Epithelial cell of proximal tubule (primary cell): ENCODE results near the gene LTB4R2. TPM values are rescaled to one million over a fixed set of nuclear protein-coding genes. Genes with fewer than 3 reads are reported as not detected.

Experiments
- DNase-seq: peaks from one replicate; pipeline ENCODE4 v3.0.0-alpha.2; 2011; ENCODE audit warnings: low read depth
- H3K4me3 ChIP-seq: 2 replicates; pipeline ENCODE4 v1.5.1; 2011; ENCODE audit warnings: low read depth, mild to moderate bottlenecking, low read length
- CTCF ChIP-seq: conservative IDR thresholded peaks from 2 replicates; pipeline ENCODE4 v1.5.1; 2012; ENCODE audit warnings: low read depth, mild to moderate bottlenecking, low read length
- total RNA-seq: library from RNA; depleted of rRNA; stranded (reverse); fragments of >200 nt; gene quantifications from 2 replicates; pipeline ENCODE4 v1.2.3, GENCODE V29; 2015

Gene LTB4R2, protein sequence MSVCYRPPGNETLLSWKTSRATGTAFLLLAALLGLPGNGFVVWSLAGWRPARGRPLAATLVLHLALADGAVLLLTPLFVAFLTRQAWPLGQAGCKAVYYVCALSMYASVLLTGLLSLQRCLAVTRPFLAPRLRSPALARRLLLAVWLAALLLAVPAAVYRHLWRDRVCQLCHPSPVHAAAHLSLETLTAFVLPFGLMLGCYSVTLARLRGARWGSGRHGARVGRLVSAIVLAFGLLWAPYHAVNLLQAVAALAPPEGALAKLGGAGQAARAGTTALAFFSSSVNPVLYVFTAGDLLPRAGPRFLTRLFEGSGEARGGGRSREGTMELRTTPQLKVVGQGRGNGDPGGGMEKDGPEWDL
- total RNA-seq = 1.3 and 2.7 TPM in 2 replicates

DNA sequence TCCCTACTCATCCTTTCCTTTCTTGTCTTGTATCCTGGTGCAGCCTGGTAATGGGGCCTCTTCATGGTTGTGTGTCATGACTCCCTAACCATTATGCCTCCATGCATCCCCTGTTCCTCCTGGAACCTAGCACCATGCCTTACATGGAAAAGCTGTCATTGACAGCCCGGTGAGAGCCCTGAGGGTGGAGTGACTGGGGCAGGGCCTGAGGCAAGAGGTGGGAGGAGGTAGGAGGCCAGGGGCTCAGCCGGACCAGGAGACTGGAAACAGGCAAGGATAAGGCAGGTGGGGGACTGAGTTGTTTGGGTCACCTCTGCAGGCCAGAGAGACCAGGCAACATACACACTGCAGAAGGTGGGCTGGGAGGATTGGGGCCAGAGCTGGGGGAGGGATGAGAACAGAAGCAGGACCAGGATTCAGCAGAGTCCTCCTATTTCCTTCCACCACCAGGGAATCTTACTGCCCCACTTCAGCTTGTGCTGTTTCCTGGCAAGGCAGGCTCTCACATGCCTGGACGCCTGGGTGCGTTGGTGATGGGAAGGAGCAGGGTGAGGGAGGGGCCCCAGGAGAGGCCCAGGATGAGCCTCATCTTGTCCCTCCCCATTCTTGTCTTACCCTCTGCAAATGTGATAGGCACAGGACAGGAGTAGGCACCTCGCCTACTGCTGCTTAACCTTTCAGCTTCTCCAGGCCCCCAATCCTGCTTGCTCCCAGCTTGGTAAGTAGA is at the start of gene LTB4R2:
TSS of gene LTB4R2 (plus strand) at position 603 of the 727 bp plus-strand sequence. CDS start 525 bp downstream, outside the sequence.
- peak within 1 kb of the TSS; percentile 11 for H3K4me3 ChIP-seq
- DNase-seq = no peak
- TF ChIP-seq CTCF = no peak

DNA sequence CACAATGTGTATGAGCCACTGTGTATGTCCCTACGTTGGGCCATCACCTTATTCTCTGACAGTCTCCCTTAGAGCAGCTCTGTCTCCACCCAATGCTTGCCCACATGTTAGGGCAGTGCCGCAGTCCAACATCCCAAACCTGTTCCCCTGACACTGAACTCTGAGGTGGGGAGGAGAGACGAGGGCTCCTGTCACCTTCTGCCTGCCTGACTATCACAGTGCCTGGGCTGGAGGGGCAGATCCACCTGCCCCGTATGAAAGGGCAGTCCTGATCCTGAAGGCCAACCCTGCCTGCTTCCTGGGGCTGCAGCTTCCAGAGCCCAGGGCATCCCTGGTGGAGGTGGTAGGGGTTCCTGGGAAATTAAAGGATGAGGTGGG is 49.2 kb upstream of the LTB4R2 start:
- H3K4me3 ChIP-seq = no peak overlapping the region
- no peak for TF ChIP-seq CTCF
- DNase-seq = no peak

GRCh38 chr14:24261256-24261968 is 48.5 kb upstream of the LTB4R2 start:
- no peak overlapping the region for H3K4me3 ChIP-seq
- TF ChIP-seq CTCF = no peak
- no peak for DNase-seq

DNA sequence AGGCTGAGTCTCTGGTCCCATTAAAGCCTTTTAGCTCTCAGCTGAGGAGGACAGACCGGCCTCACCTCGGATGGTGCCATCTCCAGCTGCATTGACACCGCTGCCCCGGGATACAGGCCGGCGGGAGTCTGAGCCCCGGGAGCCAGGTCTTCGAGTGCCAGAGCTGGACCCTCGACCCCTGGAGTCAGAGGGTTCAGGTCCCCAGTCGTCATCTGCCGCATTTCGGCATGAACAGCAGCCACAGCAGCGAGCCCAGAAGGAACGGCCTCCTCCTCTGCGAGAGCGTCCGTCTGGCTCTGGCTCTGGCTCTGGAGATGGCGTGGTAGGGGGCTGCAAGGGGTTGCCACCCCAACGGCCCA is 48.0 kb upstream of the LTB4R2 start:
- DNase-seq = no peak
- TF ChIP-seq CTCF = no peak
- H3K4me3 ChIP-seq = no peak overlapping the region

DNA sequence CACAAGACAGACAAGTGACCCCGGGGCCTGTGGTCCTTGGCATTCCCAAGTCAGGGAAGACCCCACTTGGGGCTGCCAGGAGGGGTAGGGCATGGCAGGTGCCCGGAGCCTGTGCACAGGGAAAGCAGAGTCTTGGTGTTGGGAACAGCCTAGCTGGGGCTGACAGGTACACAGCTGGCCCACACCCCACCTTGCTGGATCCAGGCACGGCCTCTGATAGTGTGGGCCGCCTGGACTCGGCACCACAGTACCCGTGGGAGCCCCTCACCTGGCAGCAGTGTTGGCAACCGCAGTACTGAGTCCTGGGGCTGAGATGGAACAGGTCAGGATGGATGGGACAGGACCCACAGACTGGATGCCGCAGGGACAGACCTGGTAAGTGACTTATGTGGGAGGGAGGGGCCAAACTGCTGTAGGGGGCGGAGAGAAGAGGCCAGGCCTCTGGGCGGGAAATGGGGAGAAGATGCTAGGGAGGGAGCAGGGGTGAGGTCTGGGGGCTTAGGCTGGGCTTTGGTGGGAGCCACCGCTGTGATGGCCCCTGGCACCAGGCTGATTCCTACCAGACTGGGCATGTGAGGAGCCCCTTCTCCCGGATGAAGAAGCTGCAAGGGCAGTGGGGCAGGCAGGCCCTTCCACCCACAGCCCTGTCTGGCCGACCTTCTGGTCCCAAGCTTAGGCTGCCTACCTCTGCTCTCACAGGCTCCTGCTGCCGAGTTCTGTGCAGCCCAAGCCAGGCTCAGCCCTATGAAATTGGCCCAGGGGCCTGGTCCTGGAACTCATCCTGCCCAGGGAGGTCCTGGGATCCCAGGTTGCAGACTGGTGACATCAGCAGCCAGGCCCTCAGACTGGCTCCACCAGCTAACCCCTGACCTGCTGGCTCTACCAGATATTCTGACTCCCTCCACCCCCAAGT is 46.9 kb upstream of the LTB4R2 start, which contains the start of gene TGM1:
TSS of gene TGM1 (minus strand) at position 357 of the 913 bp plus-strand sequence. CDS start 825 bp downstream, outside the sequence.
- no peak within 1 kb of the TSS for H3K4me3 ChIP-seq
- no peak for TF ChIP-seq CTCF
- no peak for DNase-seq

- TF ChIP-seq CTCF = no peak
- DNase-seq = no peak
- H3K4me3 ChIP-seq = no peak overlapping the region
Measured at GRCh38 chr14:24263848-24264247, 46.1 kb upstream of the LTB4R2 start.
